Right lobe of liver (tissue), 6 donors: ENCODE results near the gene MPL. TPM values are rescaled to one million over a fixed set of nuclear protein-coding genes. Genes with fewer than 3 reads are reported as not detected.
A peak's percentile ranks its signal among the peaks of the same experiment; 100 is the strongest.

Experiments used
- ATAC-seq, 4 donors: fragments of 200-7000 bp; cut with Tn5 transposase; one replicate each; pipeline ENCODE4 v1.9.1; 2020; ENCODE audit warnings: mild to moderate bottlenecking in 4 of 4, moderate library complexity in 4 of 4
- DNase-seq, 3 donors: peaks; one replicate each; pipeline ENCODE4 v3.0.0-alpha.2; 2020
- H3K27ac ChIP-seq, 3 donors: fragments of 200-600 bp; one replicate each; pipeline ENCODE4 v1.8.0; 2022
- H3K27me3 ChIP-seq, 2 donors: fragments of 200-600 bp; one replicate each; pipeline ENCODE4 v1.8.0; 2022
- H3K36me3 ChIP-seq, 4 donors: fragments of 200-600 bp; sonication (generic) in 1 of 4; one replicate each; pipeline versions ENCODE4 v1.5.1 to v1.8.0; 2017 to 2022; ENCODE audit warnings: control low read depth in 1 of 4
- H3K4me1 ChIP-seq, 4 donors: fragments of 200-600 bp; sonication (generic) in 1 of 4; one replicate each; pipeline versions ENCODE4 v1.5.1 to v1.8.0; 2017 to 2022; ENCODE audit warnings: control low read depth in 1 of 4
- H3K4me3 ChIP-seq, 3 donors: fragments of 200-600 bp; one replicate each; pipeline ENCODE4 v1.8.0; 2022
- H3K9me3 ChIP-seq, 4 donors: fragments of 200-600 bp; sonication (generic) in 1 of 4; one replicate each; pipeline versions ENCODE4 v1.5.1 to v1.8.0; 2017 to 2022; ENCODE audit warnings: control low read depth in 1 of 4
- POLR2A ChIP-seq: fragments of 450-650 bp; IDR thresholded peaks from one replicate; pipeline ENCODE4 v1.6.1; 2017; ENCODE audit warnings: antibody characterized with exemption, mild to moderate bottlenecking
- WGBS: methylation state at CpG from one replicate; pipeline ENCODE4 v1.1.6; 2018; ENCODE audit warnings: low coverage, low lambda C conversion rate; ENCODE audit not compliant: insufficient coverage; ENCODE audit errors: missing lambda C conversion rate; 5-methylcytosine and 5-hydroxymethylcytosine counted together
- intact Hi-C, 2 donors: fragments of 100-400 bp; cut with DNase I; formaldehyde crosslinking; loops; one replicate each; pipeline versions ENCODE4 v1.11.2 to v1.14.1; 2022
- total RNA-seq, 6 experiments: library from RNA; depleted of rRNA in 2 of 6; stranded (reverse); fragments of >200 nt in 2 of 6; fragmentation: NEBNext Ultra II Directional in 3 of 6; extraction: Animal tissue kit (Norgen Biotek cat#: 25700) in 3 of 6; gene quantifications; one replicate each; pipeline versions ENCODE4 v1.1.0 to v1.2.4, GENCODE V29; 2016 to 2023
- TF ChIP-seq, protein P1 (sequence below), 4 donors: fragments of 200-600 bp in 3 of 4; fragments of 450-650 bp in 1 of 4; IDR thresholded peaks; one replicate each; pipeline versions ENCODE4 v1.5.1 to v1.8.0; 2016 to 2022; ENCODE audit warnings: antibody characterized with exemption in 4 of 4, mild to moderate bottlenecking in 2 of 4
- donor health status: DM: no; HTN: yes; CAD: no.
- donor health status: DM: no; HTN: no; CAD: no.
- donor health status: DM: no; HTN: no; CAD: no.
- donor health status: DM: no; HTN: yes; CAD: no.
- donor health status: DM: no; HTN: yes; CAD: no.

MPL gene
- total RNA-seq, 6 experiments from 2014 or later, result 0.59 TPM; not detected in 5

DNA sequence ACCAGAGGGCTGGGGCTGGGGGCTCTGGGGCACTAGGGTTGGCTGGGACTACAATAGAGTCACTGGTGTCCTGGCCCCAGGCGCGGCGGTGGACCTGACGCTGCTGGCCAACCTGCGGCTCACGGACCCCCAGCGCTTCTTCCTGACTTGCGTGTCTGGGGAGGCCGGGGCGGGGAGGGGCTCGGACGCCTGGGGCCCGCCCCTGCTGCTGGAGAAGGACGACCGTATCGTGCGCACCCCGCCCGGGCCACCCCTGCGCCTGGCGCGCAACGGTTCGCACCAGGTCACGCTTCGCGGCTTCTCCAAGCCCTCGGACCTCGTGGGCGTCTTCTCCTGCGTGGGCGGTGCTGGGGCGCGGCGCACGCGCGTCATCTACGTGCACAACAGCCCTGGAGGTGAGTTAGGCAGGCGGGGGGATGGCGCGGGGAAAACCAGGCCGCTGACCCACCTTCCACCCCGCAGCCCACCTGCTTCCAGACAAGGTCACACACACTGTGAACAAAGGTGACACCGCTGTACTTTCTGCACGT is 32.8 kb upstream of the MPL start:
- no peaks in the 10 kb centered on the region for H3K36me3 ChIP-seq
- no peak for TF ChIP-seq POLR2A
- TF ChIP-seq, protein P1, sequence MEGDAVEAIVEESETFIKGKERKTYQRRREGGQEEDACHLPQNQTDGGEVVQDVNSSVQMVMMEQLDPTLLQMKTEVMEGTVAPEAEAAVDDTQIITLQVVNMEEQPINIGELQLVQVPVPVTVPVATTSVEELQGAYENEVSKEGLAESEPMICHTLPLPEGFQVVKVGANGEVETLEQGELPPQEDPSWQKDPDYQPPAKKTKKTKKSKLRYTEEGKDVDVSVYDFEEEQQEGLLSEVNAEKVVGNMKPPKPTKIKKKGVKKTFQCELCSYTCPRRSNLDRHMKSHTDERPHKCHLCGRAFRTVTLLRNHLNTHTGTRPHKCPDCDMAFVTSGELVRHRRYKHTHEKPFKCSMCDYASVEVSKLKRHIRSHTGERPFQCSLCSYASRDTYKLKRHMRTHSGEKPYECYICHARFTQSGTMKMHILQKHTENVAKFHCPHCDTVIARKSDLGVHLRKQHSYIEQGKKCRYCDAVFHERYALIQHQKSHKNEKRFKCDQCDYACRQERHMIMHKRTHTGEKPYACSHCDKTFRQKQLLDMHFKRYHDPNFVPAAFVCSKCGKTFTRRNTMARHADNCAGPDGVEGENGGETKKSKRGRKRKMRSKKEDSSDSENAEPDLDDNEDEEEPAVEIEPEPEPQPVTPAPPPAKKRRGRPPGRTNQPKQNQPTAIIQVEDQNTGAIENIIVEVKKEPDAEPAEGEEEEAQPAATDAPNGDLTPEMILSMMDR (IDR thresholded peaks at IDR 0.05), result no peak
- ATAC-seq (no peak), DNase-seq (peak in 1 of 3 donors; percentile 54)
- H3K27ac ChIP-seq, result no peak overlapping the region
- no peaks in the 10 kb centered on the region for H3K9me3 ChIP-seq
- H3K4me1 ChIP-seq, result peaks cover 0 to 20% (median 9%) of the 10 kb centered on the region in 4 donors
- no peak overlapping the region for H3K4me3 ChIP-seq
- intact Hi-C loops, result no loop called here
- WGBS, result 60% methylated on average over 2 of the region's 46 CpGs
- no peaks in the 10 kb centered on the region for H3K27me3 ChIP-seq

DNA sequence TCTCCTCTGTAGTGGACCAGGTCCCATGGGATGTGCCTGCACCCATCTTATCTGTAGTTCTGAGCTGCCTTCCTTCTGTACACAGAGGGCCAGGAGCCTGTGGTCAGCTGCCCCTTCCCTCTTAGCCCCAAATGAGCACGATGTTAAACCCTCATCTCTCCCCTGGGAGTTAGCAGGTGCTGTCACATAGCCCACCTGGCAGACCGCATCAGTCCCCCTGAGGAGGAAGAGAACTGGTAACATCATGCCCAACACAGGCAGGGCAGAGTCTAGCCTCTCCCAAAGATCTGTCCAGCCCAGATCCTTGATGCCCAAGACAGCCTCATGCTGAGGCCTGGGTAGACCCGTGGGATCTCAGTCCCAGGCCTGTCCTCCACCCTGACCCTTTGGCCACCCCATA is 32.2 kb upstream of the MPL start:
- TF ChIP-seq POLR2A, result no peak
- TF ChIP-seq, protein P1 (IDR thresholded peaks at IDR 0.05), result no peak
- intact Hi-C loops, result no loop called here
- Histone ChIP-seq H3K9me3 (no peaks in the 10 kb centered on the region), H3K27me3 (no peaks in the 10 kb centered on the region), H3K4me3 (no peak overlapping the region), H3K4me1 (peaks cover 0 to 20% (median 9%) of the 10 kb centered on the region in 4 donors), H3K27ac (no peak overlapping the region), H3K36me3 (no peaks in the 10 kb centered on the region)
- WGBS, result no CpG with 5 or more reads among the region's 3 CpGs
- DNase-seq (peak in 1 of 3 donors; percentile 22), ATAC-seq (no peak)

DNA sequence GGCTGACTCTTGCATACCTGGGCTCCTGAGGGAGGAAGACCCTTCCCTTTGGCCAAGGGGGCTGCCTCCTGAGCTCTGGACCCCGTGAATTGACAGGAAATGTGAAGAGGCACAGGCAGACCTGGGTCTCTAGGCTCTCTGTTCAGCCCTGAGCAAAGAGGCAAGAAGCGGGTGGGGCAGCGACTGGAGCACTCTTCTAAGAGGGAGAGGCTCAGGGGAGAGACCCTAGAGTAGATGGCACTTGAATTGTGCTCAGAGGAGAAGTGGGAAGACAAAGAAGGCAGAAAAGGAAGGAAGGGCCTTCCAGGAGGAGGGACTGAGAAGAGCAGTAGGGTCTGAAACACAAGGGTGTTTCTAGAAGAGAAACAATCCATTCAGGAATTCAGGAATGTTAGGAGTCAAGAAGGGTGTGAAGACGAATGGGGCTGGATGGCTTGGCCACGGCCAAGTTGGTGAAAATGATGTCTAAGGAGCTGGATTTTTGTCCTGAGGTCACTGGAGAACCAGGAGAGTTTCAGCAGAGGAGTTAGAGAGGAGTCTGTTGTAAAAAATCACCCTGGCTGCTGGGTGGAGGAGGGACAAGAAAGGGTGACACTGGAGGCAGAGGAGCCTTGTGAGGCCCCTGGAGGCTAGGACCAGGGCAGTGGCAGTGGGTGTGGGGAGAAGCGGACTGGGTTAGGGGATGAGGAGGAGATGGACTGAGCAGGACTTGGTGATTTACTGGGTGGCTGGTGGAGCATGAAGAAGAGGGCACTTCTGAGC is 31.5 kb upstream of the MPL start:
- DNase-seq (peak in 1 of 3 donors; percentile 16), ATAC-seq (no peak)
- 88% methylated on average over 6 of the region's 6 CpGs for WGBS
- H3K27ac ChIP-seq, result no peak overlapping the region
- H3K27me3 ChIP-seq, result no peaks in the 10 kb centered on the region
- peaks cover 0 to 20% (median 9%) of the 10 kb centered on the region in 4 donors for H3K4me1 ChIP-seq
- TF ChIP-seq POLR2A, result no peak
- TF ChIP-seq, protein P1 (IDR thresholded peaks at IDR 0.05), result no peak
- no peaks in the 10 kb centered on the region for H3K36me3 ChIP-seq
- no peaks in the 10 kb centered on the region for H3K9me3 ChIP-seq
- intact Hi-C loops, result no loop called here
- H3K4me3 ChIP-seq, result no peak overlapping the region

DNA sequence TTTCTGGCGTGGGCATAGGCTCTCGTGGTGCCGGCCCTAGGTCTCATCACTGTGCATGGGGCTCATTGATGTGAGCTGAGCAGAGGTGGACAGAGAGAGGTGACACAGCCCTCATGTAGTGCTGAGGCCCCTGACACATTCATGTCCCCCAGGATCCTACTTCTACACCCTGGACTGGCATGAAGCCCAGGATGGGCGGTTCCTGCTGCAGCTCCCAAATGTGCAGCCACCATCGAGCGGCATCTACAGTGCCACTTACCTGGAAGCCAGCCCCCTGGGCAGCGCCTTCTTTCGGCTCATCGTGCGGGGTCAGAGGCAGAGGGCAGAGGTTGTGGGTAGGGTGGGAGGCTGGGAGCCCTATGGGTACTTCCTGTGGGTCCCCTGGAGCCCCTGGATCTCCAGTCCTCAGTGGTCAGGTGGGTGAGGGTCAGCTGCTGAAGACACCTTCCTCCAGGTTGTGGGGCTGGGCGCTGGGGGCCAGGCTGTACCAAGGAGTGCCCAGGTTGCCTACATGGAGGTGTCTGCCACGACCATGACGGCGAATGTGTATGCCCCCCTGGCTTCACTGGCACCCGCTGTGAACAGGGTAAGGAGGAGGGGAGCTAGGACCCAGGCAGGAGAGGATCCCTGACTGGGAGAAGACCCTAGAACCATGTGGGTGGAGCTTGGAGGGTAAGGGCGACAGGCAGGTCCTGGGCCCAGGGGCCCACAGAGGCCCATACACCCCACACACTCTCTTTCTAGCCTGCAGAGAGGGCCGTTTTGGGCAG is 30.7 kb upstream of the MPL start:
- 71% methylated on average over 3 of the region's 17 CpGs for WGBS

More for the DNA sequence above, 30.7 kb upstream of the MPL start:
- Histone ChIP-seq H3K4me1 (peaks cover 0 to 22% (median 11%) of the 10 kb centered on the region in 4 donors), H3K27me3 (no peaks in the 10 kb centered on the region), H3K4me3 (no peak overlapping the region), H3K27ac (no peak overlapping the region), H3K9me3 (no peaks in the 10 kb centered on the region), H3K36me3 (no peaks in the 10 kb centered on the region)
- ATAC-seq (peak in 1 of 4 donors; percentile 25), DNase-seq (peak in 1 of 3 donors; percentile 55)
- intact Hi-C loops, result no loop called here
- TF ChIP-seq, protein P1 (IDR thresholded peaks at IDR 0.05), result no peak
- TF ChIP-seq POLR2A, result no peak
